ENCODE measurements around the gene GARIN5B. TPM values are rescaled to one million over a fixed set of nuclear protein-coding genes. Genes with fewer than 3 reads are reported as not detected.

GARIN5B gene
- total RNA-seq, 2 donors from 2014 or later, result 1.5 TPM; not detected in 1

DNA sequence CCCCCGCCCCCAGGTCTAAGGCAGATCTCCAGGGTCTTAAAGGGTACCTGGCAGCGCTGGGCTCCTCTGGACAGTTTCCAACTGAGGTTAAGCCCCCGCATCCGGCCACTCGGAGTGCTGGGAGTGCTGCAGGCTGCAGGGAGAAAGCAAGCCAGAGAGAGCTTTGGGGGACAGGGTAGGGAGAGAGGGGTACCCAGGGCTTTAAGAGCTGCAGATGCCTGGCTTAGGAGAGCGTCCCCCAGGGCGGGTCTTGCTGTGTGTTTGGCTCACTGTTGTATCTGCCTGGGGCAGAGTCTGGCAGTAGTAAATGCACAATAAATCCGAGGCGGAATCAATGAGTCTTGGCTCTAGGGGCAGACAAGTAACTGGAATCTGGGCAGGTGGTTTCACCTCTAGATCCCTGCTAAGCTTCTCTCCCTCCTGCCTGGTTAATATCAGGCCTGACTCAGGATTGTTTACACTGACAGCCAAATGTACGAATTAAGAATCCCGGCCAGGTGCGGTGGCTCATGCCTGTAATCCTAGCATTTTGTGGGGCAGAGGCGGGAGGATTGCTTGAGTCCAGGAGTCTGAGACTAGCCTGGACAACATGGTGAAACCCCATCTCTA lies 7.7 kb downstream of the GARIN5B start:
- Histone ChIP-seq H3K27me3 (replicated peaks; ENCODE audit: insufficient read depth) (peaks cover 3% of the 10 kb centered on the region), H3K4me3 (no peak overlapping the region)
- 28% methylated on average over 12 of the region's 13 CpGs for WGBS

DNA sequence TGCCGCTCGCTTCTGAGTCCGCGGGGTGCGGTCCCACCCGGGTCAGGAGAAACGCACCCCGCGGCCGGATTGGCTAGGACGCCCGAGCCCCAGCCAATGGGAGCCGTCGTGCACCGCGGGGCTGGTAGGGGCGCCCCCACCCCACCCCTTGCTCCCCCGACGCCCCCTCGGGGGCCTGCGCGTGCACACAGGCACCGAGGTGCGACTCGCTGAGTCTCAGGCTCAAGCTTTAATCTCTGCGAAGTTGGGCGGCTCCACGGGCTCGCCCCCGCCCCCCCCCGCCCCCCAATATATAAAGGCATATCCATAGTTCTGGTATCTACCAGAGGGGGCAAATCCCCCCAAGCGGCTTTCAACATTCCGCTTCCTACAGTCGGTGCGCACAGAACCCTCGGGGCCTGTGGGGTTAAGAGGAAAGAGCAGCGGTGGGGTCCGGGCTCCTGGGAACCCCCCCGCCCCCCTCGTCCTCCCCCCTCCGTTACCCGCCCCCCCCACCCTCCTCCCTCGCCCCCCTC lies 8.3 kb downstream of the GARIN5B start, which contains the start of gene COX6B2:
Gene COX6B2, minus strand, starts transcription at position 22 of the 515 bp plus-strand sequence. CDS start 198 bp downstream, outside the sequence.
- peaks cover 3% of the 10 kb centered on the region for H3K27me3 ChIP-seq (replicated peaks; ENCODE audit: insufficient read depth)
- H3K9me3 ChIP-seq, result no peaks in the 10 kb centered on the region
- no peak for DNase-seq (ENCODE audit: low spot score)
- TF ChIP-seq, protein P1, sequence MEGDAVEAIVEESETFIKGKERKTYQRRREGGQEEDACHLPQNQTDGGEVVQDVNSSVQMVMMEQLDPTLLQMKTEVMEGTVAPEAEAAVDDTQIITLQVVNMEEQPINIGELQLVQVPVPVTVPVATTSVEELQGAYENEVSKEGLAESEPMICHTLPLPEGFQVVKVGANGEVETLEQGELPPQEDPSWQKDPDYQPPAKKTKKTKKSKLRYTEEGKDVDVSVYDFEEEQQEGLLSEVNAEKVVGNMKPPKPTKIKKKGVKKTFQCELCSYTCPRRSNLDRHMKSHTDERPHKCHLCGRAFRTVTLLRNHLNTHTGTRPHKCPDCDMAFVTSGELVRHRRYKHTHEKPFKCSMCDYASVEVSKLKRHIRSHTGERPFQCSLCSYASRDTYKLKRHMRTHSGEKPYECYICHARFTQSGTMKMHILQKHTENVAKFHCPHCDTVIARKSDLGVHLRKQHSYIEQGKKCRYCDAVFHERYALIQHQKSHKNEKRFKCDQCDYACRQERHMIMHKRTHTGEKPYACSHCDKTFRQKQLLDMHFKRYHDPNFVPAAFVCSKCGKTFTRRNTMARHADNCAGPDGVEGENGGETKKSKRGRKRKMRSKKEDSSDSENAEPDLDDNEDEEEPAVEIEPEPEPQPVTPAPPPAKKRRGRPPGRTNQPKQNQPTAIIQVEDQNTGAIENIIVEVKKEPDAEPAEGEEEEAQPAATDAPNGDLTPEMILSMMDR (IDR thresholded peaks at IDR 0.05), result no peak
- 3% methylated on average over 21 of the region's 43 CpGs for WGBS
- H3K27ac ChIP-seq, result no peak within 1 kb of the TSS
- intact Hi-C loops (cut with DNase I), result no loop called here
- no peaks in the 10 kb centered on the region for H3K36me3 ChIP-seq
- peaks cover 5% of the 10 kb centered on the region for H3K4me1 ChIP-seq (replicated peaks)
- peak within 1 kb of the TSS; percentile 9 to 30 for H3K4me3 ChIP-seq

More for the DNA sequence above, 7.7 kb downstream of the GARIN5B start:
- H3K4me1 ChIP-seq (replicated peaks), result peaks cover 5% of the 10 kb centered on the region
- TF ChIP-seq, protein P1 (IDR thresholded peaks at IDR 0.05), result no peak
- TF ChIP-seq POLR2A (IDR thresholded peaks at IDR 0.05) (no peak), POLR2AphosphoS5 (IDR thresholded peaks at IDR 0.05) (no peak)
- intact Hi-C loops (cut with DNase I), result no loop called here
- H3K36me3 ChIP-seq, result no peaks in the 10 kb centered on the region
- H3K9me3 ChIP-seq, result no peaks in the 10 kb centered on the region
- no peak for DNase-seq (ENCODE audit: low spot score)
- no peak overlapping the region for H3K27ac ChIP-seq

DNA sequence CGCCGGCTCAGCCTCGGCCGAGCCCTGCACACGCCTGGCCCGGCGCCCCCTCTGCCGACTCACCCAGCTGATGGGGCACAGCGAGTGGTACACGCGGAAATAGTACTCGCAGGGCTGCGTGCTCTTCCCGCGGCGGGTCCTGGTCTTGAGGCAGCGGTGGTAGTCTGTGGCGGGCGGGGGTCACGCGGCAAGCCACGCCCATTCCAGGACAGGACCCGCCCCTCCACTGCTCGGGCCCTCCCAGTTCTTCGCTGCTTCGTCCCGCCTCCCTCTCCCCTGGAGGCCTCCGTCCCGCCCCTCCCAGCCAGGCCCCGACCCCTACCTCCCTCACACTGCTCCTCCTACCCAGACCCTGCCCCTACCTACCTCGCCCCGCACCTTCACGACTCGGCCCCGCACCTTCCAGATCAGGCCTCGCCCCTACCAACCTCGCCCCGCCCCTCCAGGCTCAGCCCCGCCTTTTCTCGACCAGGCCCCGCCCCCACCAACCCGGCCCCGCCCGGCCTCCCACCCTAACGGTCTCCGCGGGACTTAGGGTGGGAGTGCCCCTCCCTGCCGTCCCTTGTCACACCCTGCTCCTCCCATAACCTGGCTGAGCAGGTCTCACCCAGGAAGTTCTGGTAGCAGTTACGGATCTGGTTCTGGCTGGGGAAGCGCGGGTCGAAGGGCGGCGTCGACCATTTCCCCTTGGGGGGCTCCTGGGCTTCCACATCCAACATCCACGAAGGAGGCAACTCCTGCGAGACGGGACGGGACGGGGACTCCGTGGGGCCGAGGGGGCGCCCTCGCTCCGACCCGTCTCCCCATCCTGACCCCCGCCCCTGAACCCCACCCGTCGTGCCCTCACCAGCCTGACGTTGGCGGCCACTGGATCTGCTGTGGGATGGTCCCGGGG lies 9.0 kb downstream of the GARIN5B start:
- H3K4me1 ChIP-seq (replicated peaks), result peaks cover 5% of the 10 kb centered on the region
- H3K27me3 ChIP-seq (replicated peaks; ENCODE audit: insufficient read depth), result peaks cover 3% of the 10 kb centered on the region
- H3K4me3 ChIP-seq, result peak overlapping the region; percentile 9 to 30
- H3K9me3 ChIP-seq, result no peaks in the 10 kb centered on the region
- WGBS, result 1% methylated on average over 68 of the region's 72 CpGs
- H3K27ac ChIP-seq, result no peak overlapping the region
- intact Hi-C loops (cut with DNase I), result no loop called here
- TF ChIP-seq POLR2A (IDR thresholded peaks at IDR 0.05) (peak; percentile 49), POLR2AphosphoS5 (IDR thresholded peaks at IDR 0.05) (peak; percentile 15)
- TF ChIP-seq, protein P1 (IDR thresholded peaks at IDR 0.05), result no peak
- DNase-seq (ENCODE audit: low spot score), result peak; percentile 57
- H3K36me3 ChIP-seq, result no peaks in the 10 kb centered on the region

DNA sequence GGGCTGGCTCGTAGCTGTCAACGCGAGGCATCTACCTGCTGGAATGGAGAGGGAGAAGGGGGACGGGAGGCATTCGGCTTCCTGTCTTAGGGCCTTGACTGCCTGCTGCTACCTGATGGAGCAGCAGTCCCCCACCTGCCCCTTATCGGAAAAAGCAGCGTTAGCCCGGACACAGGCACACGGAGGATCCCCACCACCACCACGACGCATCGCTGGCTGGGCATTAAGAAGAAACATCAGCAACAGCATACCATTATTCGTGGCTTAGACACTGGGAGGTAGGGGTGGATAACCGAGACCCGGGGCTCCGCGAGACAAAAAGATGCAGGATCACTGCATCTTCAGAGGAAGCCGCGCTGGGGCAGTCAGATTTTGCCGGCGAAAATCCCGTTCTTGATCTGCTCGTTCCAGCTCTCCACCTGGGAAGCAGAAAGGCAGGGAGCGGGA lies 9.7 kb downstream of the GARIN5B start:
- WGBS, result under 1% methylated on average over 23 of the region's 24 CpGs
- Histone ChIP-seq H3K36me3 (no peaks in the 10 kb centered on the region), H3K4me3 (peak overlapping the region; percentile 9 to 30), H3K27ac (no peak overlapping the region), H3K4me1 (replicated peaks) (peaks cover 5% of the 10 kb centered on the region), H3K9me3 (no peaks in the 10 kb centered on the region), H3K27me3 (replicated peaks; ENCODE audit: insufficient read depth) (peaks cover 3% of the 10 kb centered on the region)
- no peak for TF ChIP-seq POLR2AphosphoS5 (IDR thresholded peaks at IDR 0.05)
- TF ChIP-seq, protein P1 (IDR thresholded peaks at IDR 0.05), result no peak
- TF ChIP-seq POLR2A (IDR thresholded peaks at IDR 0.05), result no peak
- intact Hi-C loops (cut with DNase I), result no loop called here
- no peak for DNase-seq (ENCODE audit: low spot score)

All from prostate gland (tissue), 2 donors.